Astrocyte (in vitro differentiated cells and primary cell): ENCODE results near the gene AKT3. TPM values are rescaled to one million over a fixed set of nuclear protein-coding genes. Genes with fewer than 3 reads are reported as not detected.
A peak's percentile ranks its signal among the peaks of the same experiment; 100 is the strongest.

Experiments
- DNase-seq: peaks from one replicate; pipeline ENCODE4 v3.0.0-alpha.2; 2010; ENCODE audit warnings: low read depth
- FAIRE-seq: peaks from 2 replicates; lab custom pipeline; 2011; peaks lifted over from hg19 to GRCh38; lab: Jason Lieb, UNC
- H2AFZ ChIP-seq: 2 replicates; pipeline ENCODE4 v1.6.0; 2012; ENCODE audit warnings: low read depth, low read length, inconsistent platforms
- H3K27ac ChIP-seq: 2 replicates; pipeline ENCODE4 v1.5.1; 2011; ENCODE audit warnings: low read depth, low read length, inconsistent platforms
- H3K27me3 ChIP-seq: 2 replicates; pipeline ENCODE4 v1.6.0; 2011; ENCODE audit warnings: low read length, inconsistent platforms; ENCODE audit not compliant: insufficient read depth
- H3K36me3 ChIP-seq: 2 replicates; pipeline ENCODE4 v1.5.1; 2011; ENCODE audit warnings: low read length, inconsistent platforms; ENCODE audit not compliant: insufficient read depth
- H3K4me1 ChIP-seq: 2 replicates; pipeline ENCODE4 v1.5.1; 2011; ENCODE audit warnings: low read length, inconsistent platforms; ENCODE audit not compliant: insufficient read depth
- H3K4me2 ChIP-seq: 2 replicates; pipeline ENCODE4 v1.6.0; 2012; ENCODE audit warnings: low read length, inconsistent platforms
- H3K4me3 ChIP-seq: 2 replicates; pipeline ENCODE4 v1.5.1; 2011; ENCODE audit warnings: low read depth, mild to moderate bottlenecking, low read length, inconsistent platforms; ENCODE audit not compliant: insufficient read depth
- H3K79me2 ChIP-seq: 2 replicates; pipeline ENCODE4 v1.6.0; 2012; ENCODE audit warnings: mild to moderate bottlenecking, low read length, inconsistent platforms; ENCODE audit not compliant: insufficient read depth
- H3K9ac ChIP-seq: 2 replicates; pipeline ENCODE4 v1.6.0; 2012; ENCODE audit warnings: mild to moderate bottlenecking, low read length, inconsistent platforms
- H3K9me3 ChIP-seq: 2 replicates; pipeline ENCODE4 v1.5.1; 2012; ENCODE audit warnings: low read depth, mild to moderate bottlenecking, low read length, inconsistent platforms; ENCODE audit not compliant: insufficient read depth
- H4K20me1 ChIP-seq: 2 replicates; pipeline ENCODE4 v1.6.0; 2012; ENCODE audit warnings: low read length, inconsistent platforms; ENCODE audit not compliant: insufficient read depth
- H3K27ac Mint-ChIP-seq: one replicate; pipeline ENCODE4 v1.8.0; 2021; ENCODE audit warnings: mild to moderate bottlenecking, mixed read lengths; ENCODE audit not compliant: unreplicated experiment
- H3K27me3 Mint-ChIP-seq: one replicate; pipeline ENCODE4 v1.8.0; 2021; ENCODE audit warnings: low read depth, mixed read lengths; ENCODE audit not compliant: unreplicated experiment
- H3K36me3 Mint-ChIP-seq: one replicate; pipeline ENCODE4 v1.8.0; 2021; ENCODE audit warnings: low read depth, mixed read lengths; ENCODE audit not compliant: unreplicated experiment
- H3K4me1 Mint-ChIP-seq: one replicate; pipeline ENCODE4 v1.8.0; 2021; ENCODE audit warnings: low read depth, mixed read lengths; ENCODE audit not compliant: unreplicated experiment
- H3K4me3 Mint-ChIP-seq: one replicate; pipeline ENCODE4 v1.8.0; 2021; ENCODE audit warnings: mild to moderate bottlenecking, moderate library complexity, mixed read lengths; ENCODE audit not compliant: unreplicated experiment
- H3K9me3 Mint-ChIP-seq: one replicate; pipeline ENCODE4 v1.8.0; 2021; ENCODE audit warnings: mild to moderate bottlenecking, mixed read lengths; ENCODE audit not compliant: unreplicated experiment
- CTCF ChIP-seq: IDR thresholded peaks from 2 replicates; pipeline ENCODE4 v1.5.1; 2011; ENCODE audit warnings: low read depth, mild to moderate bottlenecking, inconsistent platforms, low read length, moderate library complexity; ENCODE audit not compliant: insufficient read depth
- EZH2 ChIP-seq: IDR thresholded peaks from 2 replicates; pipeline ENCODE4 v1.6.1; 2012; ENCODE audit warnings: mild to moderate bottlenecking, low read length, inconsistent platforms; ENCODE audit not compliant: insufficient read depth
- total RNA-seq: library from RNA; stranded (reverse); gene quantifications from 2 replicates; pipeline ENCODE4 v1.2.1, GENCODE V29; 2021

AKT3 gene
- total RNA-seq, 1 donor from 2014 or later = 64.5 TPM

- Mint-ChIP-seq H3K27me3 (no peaks in the 10 kb centered on the region), H3K9me3 (no peaks in the 10 kb centered on the region), H3K27ac (no peak overlapping the region), H3K36me3 (peaks cover 3% of the 10 kb centered on the region), H3K4me3 (no peak overlapping the region), H3K4me1 (peaks cover 4% of the 10 kb centered on the region)
- FAIRE-seq (peak; percentile 37), DNase-seq (peak; percentile 17)
- Histone ChIP-seq H3K9me3 (no peaks in the 10 kb centered on the region), H2AFZ (no peak overlapping the region), H3K79me2 (no peaks in the 10 kb centered on the region), H3K4me3 (no peak overlapping the region), H3K4me1 (no peaks in the 10 kb centered on the region), H3K4me2 (no peak overlapping the region), H3K36me3 (no peaks in the 10 kb centered on the region), H3K27ac (no peak overlapping the region), H3K27me3 (no peaks in the 10 kb centered on the region), H4K20me1 (no peaks in the 10 kb centered on the region), H3K9ac (no peak overlapping the region)
- TF ChIP-seq EZH2 (no peak), CTCF (no peak)
Measured at GRCh38 chr1:243539636-243540035, 310.4 kb downstream of the AKT3 start.

GRCh38 chr1:243535014-243535413, 315.0 kb downstream of the AKT3 start:
- H3K27me3 ChIP-seq = no peaks in the 10 kb centered on the region
- no peak overlapping the region for H3K4me2 ChIP-seq
- H4K20me1 ChIP-seq = no peaks in the 10 kb centered on the region
- TF ChIP-seq EZH2 = no peak
- no peak for TF ChIP-seq CTCF
- H3K4me3 ChIP-seq = no peak overlapping the region
- H3K79me2 ChIP-seq = no peaks in the 10 kb centered on the region
- no peak for DNase-seq
- H3K36me3 ChIP-seq = no peaks in the 10 kb centered on the region
- no peak overlapping the region for H2AFZ ChIP-seq
- Mint-ChIP-seq H3K27me3 (no peaks in the 10 kb centered on the region), H3K4me3 (no peak overlapping the region), H3K36me3 (no peaks in the 10 kb centered on the region), H3K9me3 (no peaks in the 10 kb centered on the region), H3K4me1 (peaks cover 6% of the 10 kb centered on the region), H3K27ac (no peak overlapping the region)
- H3K9me3 ChIP-seq = no peaks in the 10 kb centered on the region
- no peak overlapping the region for H3K27ac ChIP-seq
- H3K9ac ChIP-seq = no peak overlapping the region
- FAIRE-seq = no peak
- H3K4me1 ChIP-seq = no peaks in the 10 kb centered on the region

GRCh38 chr1:243529512-243529911, 320.5 kb downstream of the AKT3 start:
- no peak for TF ChIP-seq CTCF
- TF ChIP-seq EZH2 = no peak
- Mint-ChIP-seq H3K4me3 (no peak overlapping the region), H3K4me1 (peaks cover 10% of the 10 kb centered on the region), H3K36me3 (peaks cover 5% of the 10 kb centered on the region), H3K27me3 (no peaks in the 10 kb centered on the region), H3K9me3 (peaks cover 1% of the 10 kb centered on the region), H3K27ac (no peak overlapping the region)
- H3K36me3 ChIP-seq = no peaks in the 10 kb centered on the region
- DNase-seq = no peak
- FAIRE-seq = no peak
- H3K4me1 ChIP-seq = peaks cover 6% of the 10 kb centered on the region
- no peak overlapping the region for H3K4me2 ChIP-seq
- no peak overlapping the region for H2AFZ ChIP-seq
- H3K9me3 ChIP-seq = no peaks in the 10 kb centered on the region
- H3K9ac ChIP-seq = no peak overlapping the region
- H3K27me3 ChIP-seq = no peaks in the 10 kb centered on the region
- H3K27ac ChIP-seq = no peak overlapping the region
- no peaks in the 10 kb centered on the region for H3K79me2 ChIP-seq
- H3K4me3 ChIP-seq = no peak overlapping the region
- H4K20me1 ChIP-seq = no peaks in the 10 kb centered on the region
